SU-DHL-6 (cell line): Measurements from ENCODE around the gene ABCG8.

Experiments
- CTCF ChIP-seq: fragments of 200-600 bp; sonication (generic); IDR thresholded peaks from one replicate; pipeline ENCODE4 v1.5.1; 2017; ENCODE audit warnings: antibody characterized with exemption, mild to moderate bottlenecking, low read length, moderate library complexity; ENCODE audit not compliant: insufficient read depth, poor library complexity, severe bottlenecking
- EZH2phosphoT487 ChIP-seq: fragments of 200-600 bp; sonication (generic), shearing (Covaris generic); conservative IDR thresholded peaks from 2 replicates; pipeline ENCODE4 v1.6.1; 2018; ENCODE audit warnings: mild to moderate bottlenecking, antibody characterized with exemption, low read length, moderate library complexity, mixed read lengths

GRCh38 chr2:43812947-43813346 is 25.8 kb upstream of the ABCG8 start:
- no peak for TF ChIP-seq EZH2phosphoT487
- TF ChIP-seq CTCF: no peak
